ENCODE data around the gene CCDC88B. TPM values are rescaled to one million over a fixed set of nuclear protein-coding genes. Genes with fewer than 3 reads are reported as not detected.

Gene CCDC88B
- total and polyA plus RNA-seq, 4 donors, result 3.5 to 4.9 (median 4.0) TPM

DNA sequence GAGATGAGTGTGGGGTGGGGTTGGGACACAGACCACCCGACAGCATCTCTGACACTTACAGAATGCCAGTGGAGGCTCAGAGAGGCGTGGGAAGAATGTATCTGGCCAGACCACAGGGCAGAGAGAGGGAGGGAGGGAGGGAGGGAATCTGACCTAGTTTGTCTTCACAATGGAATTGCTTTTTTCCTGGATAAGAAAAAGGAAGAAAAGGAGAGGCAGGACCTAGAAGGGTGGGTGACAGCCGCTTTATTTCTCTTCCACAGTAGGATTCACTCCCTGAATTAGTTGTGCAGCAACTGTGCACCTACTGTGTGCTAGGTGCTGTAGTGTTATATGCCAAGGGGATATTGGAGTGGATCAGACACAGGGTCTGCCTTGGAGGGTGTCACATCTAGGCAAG lies 45.2 kb upstream of the CCDC88B start:
- DNase-seq (ENCODE audit: low spot score), result no peak
- H3K27me3 ChIP-seq (ENCODE audit: control insufficient read depth in 4 of 4, insufficient read depth in 4 of 4, low read length in 3 of 4), result peaks cover 4 to 28% (median 9%) of the 10 kb centered on the region in 4 donors
- TF ChIP-seq, protein P1, sequence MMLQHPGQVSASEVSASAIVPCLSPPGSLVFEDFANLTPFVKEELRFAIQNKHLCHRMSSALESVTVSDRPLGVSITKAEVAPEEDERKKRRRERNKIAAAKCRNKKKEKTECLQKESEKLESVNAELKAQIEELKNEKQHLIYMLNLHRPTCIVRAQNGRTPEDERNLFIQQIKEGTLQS (IDR thresholded peaks at IDR 0.05), result no peak
- no peak for TF ChIP-seq TAF1 (conservative IDR thresholded peaks at IDR 0.05)
- no peak for TF ChIP-seq YY1 (IDR thresholded peaks at IDR 0.05)
- no peak for TF ChIP-seq SP1 (IDR thresholded peaks at IDR 0.05)
- no peak for TF ChIP-seq RAD21 (IDR thresholded peaks at IDR 0.05)
- TF ChIP-seq, protein P2, sequence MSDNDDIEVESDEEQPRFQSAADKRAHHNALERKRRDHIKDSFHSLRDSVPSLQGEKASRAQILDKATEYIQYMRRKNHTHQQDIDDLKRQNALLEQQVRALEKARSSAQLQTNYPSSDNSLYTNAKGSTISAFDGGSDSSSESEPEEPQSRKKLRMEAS (IDR thresholded peaks at IDR 0.05), result no peak
- peaks cover 8 to 29% (median 13%) of the 10 kb centered on the region in 4 donors for H3K4me1 ChIP-seq (ENCODE audit: control insufficient read depth in 4 of 4, insufficient read depth in 4 of 4, low read length in 3 of 4)
- H3K9me3 ChIP-seq (ENCODE audit: control insufficient read depth in 4 of 4, low read length in 3 of 4), result no peaks in the 10 kb centered on the region
- WGBS, result 69% methylated on average over 3 of the region's 3 CpGs
- no peak overlapping the region for H3K27ac ChIP-seq (ENCODE audit: low read depth in 1 of 2, low read length in 2 of 2)
- H3K36me3 ChIP-seq (ENCODE audit: control insufficient read depth in 4 of 4, insufficient read depth in 3 of 4, low read depth in 1 of 4, low read length in 3 of 4), result no peaks in the 10 kb centered on the region
- no peak overlapping the region for H3K9ac ChIP-seq (ENCODE audit: low read depth in 1 of 2, low read length in 2 of 2)
- no peak overlapping the region for H3K4me3 ChIP-seq (ENCODE audit: low read depth in 1 of 3, low read length in 3 of 3)

DNA sequence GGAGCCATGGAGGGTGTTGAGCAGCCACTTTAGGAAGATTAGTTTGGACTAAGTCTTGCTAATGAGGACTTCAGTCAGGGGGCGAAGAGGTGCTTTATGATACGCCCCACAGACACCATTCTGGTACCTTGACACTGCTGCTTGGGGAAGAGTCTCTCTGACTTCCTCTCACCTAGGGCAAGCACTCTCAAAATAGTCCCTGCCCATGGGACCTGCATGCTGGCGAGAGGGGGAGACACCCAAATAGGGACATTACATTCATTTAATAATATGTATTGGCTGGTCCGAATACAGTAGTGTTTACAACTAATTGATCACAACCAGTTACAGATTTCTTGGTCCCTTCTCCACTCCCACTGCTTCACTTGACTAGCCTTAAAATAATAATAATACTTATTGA lies 44.2 kb upstream of the CCDC88B start:
- Histone ChIP-seq H3K4me3 (ENCODE audit: low read depth in 1 of 3, low read length in 3 of 3) (no peak overlapping the region), H3K9me3 (ENCODE audit: control insufficient read depth in 4 of 4, low read length in 3 of 4) (no peaks in the 10 kb centered on the region), H3K27ac (ENCODE audit: low read depth in 1 of 2, low read length in 2 of 2) (no peak overlapping the region), H3K36me3 (ENCODE audit: control insufficient read depth in 4 of 4, insufficient read depth in 3 of 4, low read depth in 1 of 4, low read length in 3 of 4) (no peaks in the 10 kb centered on the region), H3K4me1 (ENCODE audit: control insufficient read depth in 4 of 4, insufficient read depth in 4 of 4, low read length in 3 of 4) (peaks cover 17 to 39% (median 19%) of the 10 kb centered on the region in 4 donors), H3K27me3 (ENCODE audit: control insufficient read depth in 4 of 4, insufficient read depth in 4 of 4, low read length in 3 of 4) (peaks cover 4 to 27% (median 9%) of the 10 kb centered on the region in 4 donors), H3K9ac (ENCODE audit: low read depth in 1 of 2, low read length in 2 of 2) (no peak overlapping the region)
- DNase-seq (ENCODE audit: low spot score), result no peak
- no peak for TF ChIP-seq FOXA2 (IDR thresholded peaks at IDR 0.05)
- 89% methylated on average over 4 of the region's 4 CpGs for whole genome bisulfite sequencing

DNA sequence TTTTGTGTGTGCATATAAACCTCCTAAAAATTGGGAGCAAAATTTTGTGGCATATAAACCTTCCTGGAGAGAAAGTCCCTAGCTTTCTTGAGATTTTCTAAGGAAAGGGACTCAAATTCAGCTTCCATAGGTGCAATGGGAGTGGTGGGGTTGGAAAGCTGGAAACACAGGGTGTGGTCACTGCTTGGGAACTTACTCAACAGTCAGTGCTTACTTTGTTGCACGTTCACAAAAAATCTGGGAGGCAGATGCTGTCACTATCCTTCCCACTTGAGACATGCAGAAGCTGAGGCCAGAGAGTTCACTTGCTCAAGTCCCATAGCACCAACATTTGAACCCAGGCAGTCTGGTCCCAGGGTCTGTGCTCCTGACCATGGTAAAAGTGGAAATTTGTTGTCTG lies 43.8 kb upstream of the CCDC88B start:
- TF ChIP-seq YY1 (IDR thresholded peaks at IDR 0.05), result no peak
- no peak for TF ChIP-seq JUND (IDR thresholded peaks at IDR 0.05)
- TF ChIP-seq, protein P2 (IDR thresholded peaks at IDR 0.05), result no peak
- no peak for TF ChIP-seq SP1 (IDR thresholded peaks at IDR 0.05)
- TF ChIP-seq FOXA2 (IDR thresholded peaks at IDR 0.05), result no peak
- no peak for TF ChIP-seq EGR1 (IDR thresholded peaks at IDR 0.05; ENCODE audit: low read depth in 2 of 2)
- TF ChIP-seq HNF4A (conservative IDR thresholded peaks at IDR 0.05), result no peak
- TF ChIP-seq NR2F2 (IDR thresholded peaks at IDR 0.05), result no peak
- no peak for TF ChIP-seq RXRA (IDR thresholded peaks at IDR 0.05)
- TF ChIP-seq ZBTB33 (IDR thresholded peaks at IDR 0.05), result no peak
- TF ChIP-seq FOXA1 (IDR thresholded peaks at IDR 0.05), result no peak
- TF ChIP-seq TAF1 (conservative IDR thresholded peaks at IDR 0.05), result no peak
- TF ChIP-seq HNF4G (IDR thresholded peaks at IDR 0.05), result no peak
- DNase-seq (ENCODE audit: low spot score), result no peak
- Histone ChIP-seq H3K4me3 (ENCODE audit: low read depth in 1 of 3, low read length in 3 of 3) (no peak overlapping the region), H3K27me3 (ENCODE audit: control insufficient read depth in 4 of 4, insufficient read depth in 4 of 4, low read length in 3 of 4) (peaks cover 4 to 24% (median 9%) of the 10 kb centered on the region in 4 donors), H3K36me3 (ENCODE audit: control insufficient read depth in 4 of 4, insufficient read depth in 3 of 4, low read depth in 1 of 4, low read length in 3 of 4) (no peaks in the 10 kb centered on the region), H3K4me1 (ENCODE audit: control insufficient read depth in 4 of 4, insufficient read depth in 4 of 4, low read length in 3 of 4) (peaks cover 19 to 40% (median 19%) of the 10 kb centered on the region in 4 donors), H3K9ac (ENCODE audit: low read depth in 1 of 2, low read length in 2 of 2) (no peak overlapping the region), H3K27ac (ENCODE audit: low read depth in 1 of 2, low read length in 2 of 2) (no peak overlapping the region), H3K9me3 (ENCODE audit: control insufficient read depth in 4 of 4, low read length in 3 of 4) (no peaks in the 10 kb centered on the region)
- 57% methylated on average over 1 of the region's 1 CpG for WGBS

All from liver (tissue), 9 donors.